Fibroblast of lung (primary cell): ENCODE results near the gene NPR2. TPM values are rescaled to one million over a fixed set of nuclear protein-coding genes. Genes with fewer than 3 reads are reported as not detected.

Experiments
- DNase-seq, 2 donors: peaks; one replicate each; pipeline versions ENCODE4 v3.0.0 to v3.0.0-alpha.2; 2010; ENCODE audit warnings: low read depth in 2 of 2
- H2AFZ ChIP-seq: 2 replicates; pipeline ENCODE4 v1.5.1; 2012; ENCODE audit warnings: low read length, control low read depth, inconsistent platforms
- H3K27ac ChIP-seq: 2 replicates; pipeline ENCODE4 v1.5.1; 2011; ENCODE audit warnings: low read length, control low read depth; ENCODE audit not compliant: insufficient read depth
- H3K27me3 ChIP-seq: 2 replicates; pipeline ENCODE4 v1.5.1; 2011; ENCODE audit warnings: mild to moderate bottlenecking, low read length; ENCODE audit not compliant: control insufficient read depth, insufficient read depth
- H3K36me3 ChIP-seq: 2 replicates; pipeline ENCODE4 v1.5.1; 2011; ENCODE audit warnings: low read length; ENCODE audit not compliant: control insufficient read depth, insufficient read depth
- H3K4me1 ChIP-seq: 2 replicates; pipeline ENCODE4 v1.5.1; 2011; ENCODE audit warnings: low read length; ENCODE audit not compliant: control insufficient read depth, insufficient read depth; ENCODE audit errors: extremely low read depth
- H3K4me2 ChIP-seq: 2 replicates; pipeline ENCODE4 v1.5.1; 2011; ENCODE audit warnings: low read length, control low read depth; ENCODE audit not compliant: insufficient read depth; ENCODE audit errors: extremely low read depth
- H3K4me3 ChIP-seq, 4 experiments: fragments of 200-600 bp in 1 of 4; sonication (generic) in 1 of 4; replicated peaks in 1 of 4; 2 replicates each; pipeline ENCODE4 v1.5.1; 2011 to 2016; ENCODE audit warnings: low read length in 4 of 4, low read depth in 3 of 4, mild to moderate bottlenecking in 3 of 4, control low read depth in 2 of 4, inconsistent platforms in 1 of 4, mixed read lengths in 1 of 4; ENCODE audit not compliant: insufficient read depth in 1 of 4; ENCODE audit errors: control extremely low read depth in 1 of 4
- H3K79me2 ChIP-seq: 2 replicates; pipeline ENCODE4 v1.5.1; 2012; ENCODE audit warnings: mild to moderate bottlenecking, low read length, inconsistent platforms; ENCODE audit not compliant: control insufficient read depth, insufficient read depth
- H3K9ac ChIP-seq: 2 replicates; pipeline ENCODE4 v1.5.1; 2011; ENCODE audit warnings: mild to moderate bottlenecking, low read length, control low read depth; ENCODE audit not compliant: insufficient read depth
- H3K9me3 ChIP-seq: 2 replicates; pipeline ENCODE4 v1.5.1; 2012; ENCODE audit warnings: low read depth, low read length; ENCODE audit not compliant: control insufficient read depth, insufficient read depth
- H4K20me1 ChIP-seq: 2 replicates; pipeline ENCODE4 v1.5.1; 2011; ENCODE audit warnings: low read length; ENCODE audit not compliant: control insufficient read depth, insufficient read depth; ENCODE audit errors: extremely low read depth
- CTCF ChIP-seq, 2 donors: IDR thresholded peaks in 1 of 2; conservative IDR thresholded peaks in 1 of 2; 1 replicate in 1 of 2; 2 replicates in 1 of 2; pipeline ENCODE4 v1.5.1; 2011 to 2012; ENCODE audit warnings: low read length in 2 of 2, control low read depth in 1 of 2, inconsistent platforms in 1 of 2, low read depth in 1 of 2, mild to moderate bottlenecking in 1 of 2
- EZH2 ChIP-seq: IDR thresholded peaks from 2 replicates; pipeline ENCODE4 v1.5.1; 2012; ENCODE audit warnings: low read length, control low read depth, mild to moderate bottlenecking; ENCODE audit errors: missing control alignments
- polyA plus RNA-seq, 2 donors: library from polyadenylated mRNA; depleted of rRNA in 1 of 2; stranded (reverse) in 1 of 2; unstranded in 1 of 2; fragments of >200 nt; gene quantifications; 2 replicates each; pipeline ENCODE4 v1.2.1, GENCODE V29; 2011 to 2012; ENCODE audit warnings: missing spikeins in 1 of 2
- total RNA-seq: library from RNA; depleted of rRNA; stranded (reverse); fragments of >200 nt; gene quantifications from 2 replicates; pipeline ENCODE4 v1.2.1, GENCODE V29; 2014

Gene NPR2
- total and polyA plus RNA-seq, 2 donors (not counting 1 experiment from before 2014, with no cell fraction given), result 26.3 to 47.4 TPM

DNA sequence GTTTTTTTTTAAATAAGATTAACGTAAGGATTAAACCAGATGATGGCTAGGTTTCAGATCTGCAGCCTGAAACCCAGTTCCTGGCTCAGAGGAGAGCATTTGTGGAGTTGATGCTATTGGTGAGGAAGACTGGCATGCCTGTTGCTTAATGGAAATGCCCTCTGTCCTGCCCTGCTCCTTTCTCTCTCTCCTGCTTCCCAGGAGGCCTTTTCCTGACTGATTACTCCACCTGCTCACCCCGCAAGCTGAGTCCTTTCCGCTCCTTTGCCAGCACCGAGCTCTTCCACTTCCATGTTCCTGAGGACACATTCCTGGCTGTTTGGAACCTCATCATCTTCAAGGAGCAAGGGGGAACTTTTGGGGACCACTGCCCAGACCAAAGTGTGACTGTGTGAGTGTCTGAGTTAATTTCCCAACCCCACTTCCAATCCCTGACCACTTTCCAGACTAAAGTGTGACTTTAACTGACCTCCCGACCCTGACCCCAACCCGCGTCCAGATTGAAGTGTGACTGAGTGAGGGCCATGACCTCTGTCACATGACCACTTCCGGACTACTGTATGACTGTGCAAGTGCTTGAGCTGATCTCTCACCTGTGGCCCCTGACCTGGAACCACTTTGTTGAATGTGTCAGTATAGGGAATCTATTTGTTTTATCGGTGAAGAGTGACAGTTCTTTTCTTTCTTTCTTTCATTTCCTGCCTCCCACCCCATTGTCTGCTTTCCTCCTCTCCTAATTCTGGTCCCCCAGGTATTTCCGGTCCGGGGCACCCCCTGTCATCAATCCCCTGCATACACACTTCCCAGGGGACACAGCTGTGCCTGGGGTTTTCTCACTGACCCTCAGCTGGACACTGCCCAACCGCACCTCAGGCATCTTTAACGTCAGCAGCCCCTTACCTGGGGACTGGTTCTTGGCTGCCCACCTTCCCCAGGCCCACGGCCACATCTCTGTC lies 43.1 kb downstream of the NPR2 start:
- no peak overlapping the region for H3K4me2 ChIP-seq
- H4K20me1 ChIP-seq, result no peaks in the 10 kb centered on the region
- no peaks in the 10 kb centered on the region for H3K9me3 ChIP-seq
- no peak overlapping the region for H2AFZ ChIP-seq
- no peak for DNase-seq
- H3K36me3 ChIP-seq, result no peaks in the 10 kb centered on the region
- no peaks in the 10 kb centered on the region for H3K27me3 ChIP-seq
- no peak overlapping the region for H3K9ac ChIP-seq
- no peak overlapping the region for H3K4me3 ChIP-seq
- TF ChIP-seq CTCF (conservative IDR thresholded peaks at IDR 0.05 in 1 of 2, IDR thresholded peaks at IDR 0.05 in 1 of 2; ENCODE audit: low read depth in 1 of 2, low read length in 2 of 2) (no peak), EZH2 (no peak)
- no peaks in the 10 kb centered on the region for H3K79me2 ChIP-seq
- H3K4me1 ChIP-seq, result no peaks in the 10 kb centered on the region
- H3K27ac ChIP-seq, result no peak overlapping the region

GRCh38 chr9:35835216-35835632 lies 43.8 kb downstream of the NPR2 start:
- no peak overlapping the region for H2AFZ ChIP-seq
- H3K36me3 ChIP-seq, result no peaks in the 10 kb centered on the region
- TF ChIP-seq CTCF (conservative IDR thresholded peaks at IDR 0.05 in 1 of 2, IDR thresholded peaks at IDR 0.05 in 1 of 2; ENCODE audit: low read depth in 1 of 2, low read length in 2 of 2) (peak in 1 of 2 donors; percentile 34), EZH2 (no peak)
- H3K4me1 ChIP-seq, result no peaks in the 10 kb centered on the region
- no peaks in the 10 kb centered on the region for H4K20me1 ChIP-seq
- no peak overlapping the region for H3K4me3 ChIP-seq
- no peaks in the 10 kb centered on the region for H3K79me2 ChIP-seq
- no peak overlapping the region for H3K9ac ChIP-seq
- H3K27me3 ChIP-seq, result no peaks in the 10 kb centered on the region
- no peak overlapping the region for H3K27ac ChIP-seq
- no peak for DNase-seq
- no peaks in the 10 kb centered on the region for H3K9me3 ChIP-seq
- H3K4me2 ChIP-seq, result no peak overlapping the region

DNA sequence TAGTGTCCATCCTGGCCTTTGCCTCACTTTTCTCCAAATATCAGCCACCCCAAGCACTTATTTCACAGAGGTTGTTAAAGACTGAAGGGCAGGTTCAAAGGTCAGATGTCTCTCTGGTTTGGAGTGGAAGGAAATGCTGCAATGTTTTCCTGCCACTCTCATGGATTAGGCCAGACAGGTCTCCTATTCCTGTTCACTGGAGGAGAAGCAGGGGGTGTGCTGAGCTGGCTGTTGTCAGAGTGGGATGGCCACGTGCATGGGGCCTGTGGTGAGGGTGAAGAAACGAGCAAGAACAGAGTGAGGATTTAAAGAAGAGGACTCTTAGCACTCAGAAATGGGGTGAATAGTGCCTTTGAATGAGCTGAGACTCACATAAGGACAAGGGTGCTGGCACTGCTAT lies 44.4 kb downstream of the NPR2 start:
- Histone ChIP-seq H3K4me3 (no peak overlapping the region), H3K36me3 (no peaks in the 10 kb centered on the region), H3K9ac (no peak overlapping the region), H2AFZ (no peak overlapping the region), H3K27me3 (no peaks in the 10 kb centered on the region), H4K20me1 (no peaks in the 10 kb centered on the region), H3K4me2 (no peak overlapping the region), H3K9me3 (no peaks in the 10 kb centered on the region), H3K79me2 (no peaks in the 10 kb centered on the region), H3K27ac (no peak overlapping the region), H3K4me1 (no peaks in the 10 kb centered on the region)
- no peak for DNase-seq
- TF ChIP-seq CTCF (conservative IDR thresholded peaks at IDR 0.05 in 1 of 2, IDR thresholded peaks at IDR 0.05 in 1 of 2; ENCODE audit: low read depth in 1 of 2, low read length in 2 of 2), result no peak
- TF ChIP-seq EZH2, result no peak
